ENCODE measurements around the gene HMGCL. TPM values are rescaled to one million over a fixed set of nuclear protein-coding genes. Genes with fewer than 3 reads are reported as not detected.
"Not testable (repeated sequence)": the region's sequence is repeated elsewhere in the genome, so short reads cannot be mapped to it uniquely, and the experiment has no call there.

Gene HMGCL
- total RNA-seq, 3 donors from 2014 or later, result 10.5 to 11.1 (median 11.0) TPM

DNA sequence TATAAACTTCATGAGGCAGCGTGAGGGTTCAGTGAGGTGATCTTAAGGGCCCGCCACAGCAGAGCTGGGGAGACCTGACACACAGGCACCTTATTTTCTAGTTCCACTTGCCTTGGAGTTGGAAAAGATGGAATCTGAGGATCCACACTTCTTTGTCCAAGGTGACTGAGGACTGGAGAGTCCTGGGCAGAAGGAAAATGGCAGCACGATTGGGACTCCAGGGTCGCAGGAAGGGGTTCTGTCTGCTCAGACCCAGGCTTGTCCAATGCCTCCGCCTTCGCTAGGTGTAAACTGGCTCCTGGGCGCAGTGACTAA, 26.0 kb downstream of the HMGCL start:
- H3K27me3 Mint-ChIP-seq (ENCODE audit: low read depth), result no peaks in the 10 kb centered on the region
- peaks cover 16% of the 10 kb centered on the region for H3K4me1 Mint-ChIP-seq (ENCODE audit: low read depth)
- H3K9me3 Mint-ChIP-seq, result no peaks in the 10 kb centered on the region

DNA sequence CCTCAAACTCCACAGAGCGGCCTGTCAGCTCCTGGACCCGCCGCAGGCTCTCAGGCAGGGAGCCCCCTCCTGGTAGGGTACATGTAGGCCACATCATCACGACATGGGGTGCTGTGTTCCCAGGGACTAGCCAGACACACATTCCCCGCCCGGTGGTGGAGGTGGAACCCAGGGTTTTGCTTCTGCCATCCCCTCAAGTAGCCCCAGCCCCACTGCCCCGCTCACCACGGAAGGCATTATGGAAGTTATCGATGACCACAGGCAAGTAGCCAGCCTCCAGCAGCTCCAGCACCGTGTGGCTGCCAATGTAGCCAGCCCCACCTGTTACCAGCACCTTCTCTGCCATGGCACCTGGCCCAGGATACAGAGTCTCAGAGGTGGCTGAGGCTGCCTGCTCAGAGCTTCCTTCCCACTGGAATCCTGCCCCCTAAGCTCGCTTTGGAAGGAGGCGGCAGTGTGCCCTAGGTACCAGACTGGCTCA, 26.5 kb downstream of the HMGCL start:
- H3K36me3 Mint-ChIP-seq (ENCODE audit: insufficient read depth), result peaks cover 4% of the 10 kb centered on the region
- ATAC-seq (no peak), DNase-seq (no peak)
- H3K27me3 Mint-ChIP-seq (ENCODE audit: low read depth), result no peaks in the 10 kb centered on the region
- H3K4me1 Mint-ChIP-seq (ENCODE audit: low read depth), result peaks cover 16% of the 10 kb centered on the region
- H3K9me3 Mint-ChIP-seq, result no peaks in the 10 kb centered on the region
- H3K4me3 Mint-ChIP-seq, result peak overlapping the region; percentile 91

More for the DNA sequence above, 26.0 kb downstream of the HMGCL start:
- no peak for DNase-seq
- H3K36me3 Mint-ChIP-seq (ENCODE audit: insufficient read depth), result peaks cover 4% of the 10 kb centered on the region
- H3K4me3 Mint-ChIP-seq, result peak overlapping the region; percentile 91
- ATAC-seq, result no peak

DNA sequence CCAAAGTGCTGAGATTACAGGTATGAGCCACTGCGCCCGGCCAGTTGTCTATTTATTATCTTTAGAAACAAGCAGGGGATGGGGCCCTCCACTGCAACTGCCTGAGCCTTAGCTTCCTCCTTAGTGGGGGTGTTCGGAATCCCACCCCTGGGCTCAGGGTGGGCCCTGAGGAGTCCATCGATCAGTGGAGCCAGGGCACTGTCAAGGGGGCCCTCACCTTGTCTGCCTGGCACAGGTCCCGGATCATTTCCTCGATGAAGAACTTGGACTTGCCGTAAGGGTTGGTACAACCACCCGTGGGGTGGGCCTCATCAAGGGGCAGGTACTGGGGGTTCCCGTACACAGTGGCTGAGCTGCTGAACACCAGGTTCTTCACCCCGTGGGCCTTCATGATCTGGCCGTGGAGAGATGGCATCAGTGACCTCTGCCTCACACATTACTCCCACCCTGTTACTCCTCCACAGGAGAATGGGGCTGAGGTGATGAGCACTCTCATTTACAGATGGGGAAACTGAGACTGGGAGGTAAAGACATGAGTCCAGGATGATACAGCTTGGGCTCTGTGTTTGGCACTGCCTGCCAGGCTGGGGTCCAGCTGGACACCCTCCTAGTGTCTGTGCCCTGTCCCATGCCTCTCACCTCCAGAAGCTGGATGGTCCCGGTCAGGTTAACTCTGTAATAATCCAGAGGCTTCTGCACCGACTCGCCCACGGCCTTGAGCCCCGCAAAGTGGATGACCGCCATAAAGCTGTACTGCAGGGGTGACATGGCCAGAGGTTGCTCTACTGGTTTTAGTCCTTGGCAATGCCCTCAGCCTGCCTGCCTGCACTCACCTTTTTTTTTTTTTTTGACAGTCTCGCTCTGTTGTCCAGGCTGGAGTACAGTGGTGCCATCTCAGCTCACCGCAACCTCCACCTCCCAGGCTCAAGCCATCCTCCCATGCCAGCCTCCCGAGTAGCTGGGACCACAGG, 27.5 kb downstream of the HMGCL start:
- Mint-ChIP-seq H3K27me3 (ENCODE audit: low read depth) (no peaks in the 10 kb centered on the region), H3K4me1 (ENCODE audit: low read depth) (peaks cover 19% of the 10 kb centered on the region), H3K36me3 (ENCODE audit: insufficient read depth) (peaks cover 4% of the 10 kb centered on the region), H3K4me3 (no peak overlapping the region), H3K9me3 (no peaks in the 10 kb centered on the region)
- no peak for DNase-seq
- ATAC-seq, result no peak

DNA sequence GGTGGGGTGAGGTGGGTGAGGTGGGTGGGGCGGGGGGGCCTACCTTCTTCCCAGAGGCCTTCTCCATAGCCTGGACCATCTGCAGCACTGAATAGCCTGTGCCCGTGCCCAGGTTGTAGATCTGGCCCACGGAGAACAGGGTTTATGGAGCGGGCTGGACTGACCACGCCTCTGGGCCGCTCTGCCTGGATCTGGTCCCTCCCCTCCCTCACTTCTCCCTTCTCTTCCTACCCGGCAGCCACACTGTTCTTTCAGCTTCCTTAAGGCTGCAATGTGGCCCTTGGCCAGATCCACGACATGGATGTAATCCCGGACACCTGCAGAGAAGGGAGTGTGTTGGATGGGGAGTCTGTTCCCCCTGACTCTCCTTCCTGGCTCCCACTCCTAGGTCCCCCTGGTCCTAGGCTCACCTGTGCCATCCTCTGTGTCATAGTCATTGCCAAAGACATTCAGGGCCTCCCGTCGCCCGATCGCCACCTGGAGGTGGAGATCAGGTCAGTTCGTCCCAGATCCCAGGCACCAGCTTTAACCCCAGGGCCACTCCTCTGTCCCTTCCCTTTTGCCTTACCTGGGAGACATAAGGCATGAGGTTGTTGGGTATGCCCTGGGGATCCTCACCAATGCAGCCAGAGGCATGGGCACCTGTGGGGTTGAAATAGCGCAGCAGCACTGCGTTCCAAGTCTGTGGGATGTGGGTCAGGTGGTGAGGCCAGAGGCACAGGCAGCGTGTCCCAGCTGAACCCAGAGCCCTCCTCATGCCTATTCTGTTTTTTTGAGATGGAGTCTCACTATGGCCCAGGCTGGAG, 28.6 kb downstream of the HMGCL start:
- Mint-ChIP-seq H3K9me3 (no peaks in the 10 kb centered on the region), H3K27me3 (ENCODE audit: low read depth) (no peaks in the 10 kb centered on the region), H3K36me3 (ENCODE audit: insufficient read depth) (peaks cover 4% of the 10 kb centered on the region), H3K4me1 (ENCODE audit: low read depth) (peaks cover 23% of the 10 kb centered on the region), H3K4me3 (no peak overlapping the region)
- ATAC-seq (no peak), DNase-seq (no peak)

DNA sequence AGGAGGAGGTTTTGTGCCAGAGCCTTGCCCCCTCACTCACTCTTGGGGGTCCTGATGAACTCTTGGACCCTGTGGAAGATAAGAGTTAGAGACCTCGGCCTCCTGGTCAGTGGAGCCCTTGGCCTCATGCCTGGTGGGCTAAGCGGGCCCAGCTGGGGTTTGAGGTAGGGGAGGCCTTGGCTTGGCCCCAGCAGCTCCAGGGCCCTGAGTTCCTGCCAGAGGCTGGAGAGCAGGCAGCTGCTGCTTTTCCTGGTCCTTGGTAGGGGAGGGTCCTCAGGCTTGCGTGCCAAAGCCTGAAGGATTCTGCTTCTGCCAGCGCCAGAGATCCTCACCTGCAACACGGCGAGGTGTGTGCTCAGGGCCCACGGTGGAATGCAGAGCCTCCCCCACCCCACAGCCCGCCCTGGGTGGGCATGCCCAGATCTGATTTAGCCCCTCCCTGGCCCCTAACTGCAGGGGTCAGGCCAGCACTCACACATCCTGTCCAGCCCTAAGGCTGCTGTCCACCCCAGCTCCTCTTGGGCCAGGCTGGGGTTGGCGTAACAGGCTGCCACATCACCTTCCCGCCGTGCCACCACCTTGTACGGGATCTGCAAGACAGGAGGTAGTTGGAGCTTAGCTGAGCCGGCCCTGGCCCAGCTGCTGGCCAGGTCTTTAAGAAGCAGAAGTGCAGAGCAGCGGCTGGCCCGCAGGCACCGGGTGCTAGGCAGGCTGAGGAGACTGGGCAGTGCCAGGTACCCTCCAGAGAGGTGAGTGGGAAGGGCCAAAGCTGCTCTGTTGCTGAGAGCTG, 29.4 kb downstream of the HMGCL start:
- no peaks in the 10 kb centered on the region for H3K27me3 Mint-ChIP-seq (ENCODE audit: low read depth)
- peaks cover 4% of the 10 kb centered on the region for H3K36me3 Mint-ChIP-seq (ENCODE audit: insufficient read depth)
- H3K4me1 Mint-ChIP-seq (ENCODE audit: low read depth), result peaks cover 24% of the 10 kb centered on the region
- no peaks in the 10 kb centered on the region for H3K9me3 Mint-ChIP-seq
- ATAC-seq (no peak), DNase-seq (no peak)
- no peak overlapping the region for H3K4me3 Mint-ChIP-seq

DNA sequence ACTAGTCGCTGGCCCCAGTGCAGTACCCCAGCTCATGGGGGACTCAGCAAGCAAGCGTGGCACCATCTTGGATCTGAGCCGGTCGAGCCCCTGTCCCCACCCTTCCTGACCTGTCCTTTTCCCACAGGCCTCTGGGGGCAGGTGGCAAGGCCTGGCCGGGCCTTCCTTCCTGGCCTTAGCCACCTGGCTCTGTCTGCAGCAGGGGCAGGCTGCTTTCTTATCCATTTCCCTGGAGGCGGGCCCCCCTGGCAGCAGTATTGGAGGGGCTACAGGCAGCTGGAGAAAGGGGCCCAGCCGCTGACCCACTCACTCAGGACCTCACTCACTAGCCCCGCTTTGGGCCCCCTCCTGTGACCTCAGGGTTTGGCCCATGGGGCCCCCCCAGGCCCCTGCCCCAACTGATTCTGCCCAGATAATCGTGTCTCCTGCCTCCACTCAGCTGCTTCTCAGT, 30.5 kb downstream of the HMGCL start:
- H3K4me1 Mint-ChIP-seq (ENCODE audit: low read depth), result peaks cover 31% of the 10 kb centered on the region
- not testable (repeated sequence) for DNase-seq; ATAC-seq; H3K27me3 Mint-ChIP-seq (ENCODE audit: low read depth); H3K36me3 Mint-ChIP-seq (ENCODE audit: insufficient read depth); H3K9me3 Mint-ChIP-seq; H3K4me3 Mint-ChIP-seq

DNA sequence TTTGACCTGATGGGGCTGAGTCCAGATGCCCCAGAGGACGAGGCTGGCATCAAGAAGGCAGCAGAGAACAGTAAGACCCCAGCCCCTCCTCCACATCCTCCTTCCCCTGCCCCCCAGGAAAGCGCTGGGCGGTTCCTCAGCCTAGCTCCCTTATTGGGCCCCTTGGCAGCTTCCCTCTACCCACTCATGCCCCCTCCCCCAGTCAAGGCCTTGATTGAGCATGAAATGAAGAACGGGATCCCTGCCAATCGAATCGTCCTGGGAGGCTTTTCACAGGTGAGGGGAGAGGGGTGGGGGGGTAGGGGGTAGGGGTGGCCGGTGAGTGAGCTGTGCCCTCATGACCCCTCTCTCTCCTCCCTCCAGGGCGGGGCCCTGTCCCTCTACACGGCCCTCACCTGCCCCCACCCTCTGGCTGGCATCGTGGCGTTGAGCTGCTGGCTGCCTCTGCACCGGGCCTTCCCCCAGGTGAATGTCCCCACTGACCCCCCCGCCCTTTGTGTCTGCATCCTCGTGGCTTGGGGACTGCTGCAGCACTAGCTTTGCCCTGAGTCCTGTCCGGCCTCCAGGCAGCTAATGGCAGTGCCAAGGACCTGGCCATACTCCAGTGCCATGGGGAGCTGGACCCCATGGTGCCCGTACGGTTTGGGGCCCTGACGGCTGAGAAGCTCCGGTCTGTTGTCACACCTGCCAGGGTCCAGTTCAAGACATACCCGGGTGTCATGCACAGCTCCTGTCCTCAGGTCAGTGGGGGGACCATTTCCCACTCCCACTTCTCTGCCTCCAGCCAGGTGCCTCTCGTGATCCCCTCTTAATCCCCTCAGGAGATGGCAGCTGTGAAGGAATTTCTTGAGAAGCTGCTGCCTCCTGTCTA, 31.1 kb downstream of the HMGCL start:
- DNase-seq (no peak), ATAC-seq (no peak)
- no peak overlapping the region for H3K4me3 Mint-ChIP-seq
- H3K9me3 Mint-ChIP-seq, result no peaks in the 10 kb centered on the region
- H3K27me3 Mint-ChIP-seq (ENCODE audit: low read depth), result no peaks in the 10 kb centered on the region
- peaks cover 4% of the 10 kb centered on the region for H3K36me3 Mint-ChIP-seq (ENCODE audit: insufficient read depth)
- H3K4me1 Mint-ChIP-seq (ENCODE audit: low read depth), result peaks cover 25% of the 10 kb centered on the region

DNA sequence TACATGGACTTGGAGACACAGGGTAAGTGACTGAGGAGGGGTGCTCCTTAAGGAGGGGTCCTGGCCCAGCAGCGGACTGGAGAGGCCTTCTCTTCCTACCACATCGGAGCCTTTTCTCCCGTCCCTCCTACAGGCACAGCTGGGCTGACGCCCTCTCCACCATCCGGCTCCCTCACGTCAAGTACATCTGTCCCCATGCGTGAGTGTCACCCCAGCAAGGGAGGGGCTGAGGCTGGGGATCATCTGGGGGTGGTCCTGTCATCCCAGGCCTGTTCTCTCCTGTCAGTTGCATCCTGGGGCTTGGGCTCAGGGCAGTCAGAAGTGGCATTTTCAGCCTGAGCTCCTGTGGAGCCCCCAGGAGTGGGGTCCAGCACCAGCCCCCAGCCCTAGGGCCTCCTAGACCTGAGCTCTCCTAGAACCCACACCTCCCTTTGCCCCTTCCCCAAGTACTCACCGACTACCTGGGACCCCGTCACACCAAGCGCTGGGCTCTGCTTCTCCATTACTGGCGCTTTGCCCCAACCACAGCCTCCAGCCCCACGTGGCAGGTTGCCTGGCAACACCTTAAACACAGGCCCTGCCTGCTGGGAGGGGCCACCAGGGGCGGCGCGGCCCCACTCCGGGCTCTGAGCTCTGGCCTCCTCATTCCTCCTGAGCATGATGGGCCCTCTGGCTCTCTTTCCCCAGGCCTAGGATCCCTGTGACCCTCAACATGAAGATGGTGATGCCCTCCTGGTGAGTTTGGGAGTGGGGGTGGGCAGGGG, 32.0 kb downstream of the HMGCL start:
- ATAC-seq (no peak), DNase-seq (no peak)
- Mint-ChIP-seq H3K36me3 (ENCODE audit: insufficient read depth) (peaks cover 4% of the 10 kb centered on the region), H3K4me1 (ENCODE audit: low read depth) (peaks cover 22% of the 10 kb centered on the region), H3K4me3 (peak overlapping the region; percentile 31), H3K9me3 (no peaks in the 10 kb centered on the region), H3K27me3 (ENCODE audit: low read depth) (no peaks in the 10 kb centered on the region)

DNA sequence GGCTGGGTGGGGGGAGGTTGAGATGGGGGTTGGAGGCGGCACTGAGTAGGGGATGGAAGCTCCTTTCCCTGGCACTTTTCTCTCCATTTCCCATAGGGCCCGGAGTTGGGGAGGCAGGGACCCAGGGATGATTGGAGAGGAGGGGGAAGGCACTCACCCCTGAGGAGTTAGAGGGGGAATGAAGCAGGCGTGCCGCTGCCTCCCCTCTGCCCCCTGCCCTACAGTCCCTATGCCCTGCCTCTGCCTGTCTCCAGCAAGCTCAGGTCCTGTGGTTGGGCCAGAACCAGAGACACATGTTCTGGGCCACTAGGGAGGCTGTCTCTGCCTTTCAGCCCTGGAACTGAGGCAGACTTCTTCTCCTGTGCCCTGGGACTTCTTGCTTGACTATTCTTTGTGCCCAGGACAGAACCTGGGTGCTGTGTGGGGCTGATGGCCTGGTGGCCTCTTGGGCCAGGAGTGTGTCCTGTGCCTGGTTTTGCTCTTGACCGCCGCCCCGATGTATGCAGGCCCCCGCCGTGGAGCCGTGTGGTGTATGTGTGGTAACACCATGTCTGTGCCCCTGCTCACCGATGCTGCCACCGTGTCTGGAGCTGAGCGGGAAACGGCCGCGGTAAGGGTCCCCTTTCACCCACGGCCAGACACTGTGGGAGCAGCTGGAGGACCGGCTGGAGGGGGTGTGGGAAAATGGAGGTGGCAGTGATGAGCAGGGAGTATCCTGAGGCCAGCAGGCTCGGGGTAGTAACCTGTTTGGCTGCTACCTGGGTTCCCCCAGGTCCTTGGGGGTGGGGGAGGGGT, 32.9 kb downstream of the HMGCL start:
- Mint-ChIP-seq H3K27me3 (ENCODE audit: low read depth) (no peaks in the 10 kb centered on the region), H3K4me1 (ENCODE audit: low read depth) (peaks cover 22% of the 10 kb centered on the region), H3K4me3 (peak overlapping the region; percentile 96), H3K9me3 (no peaks in the 10 kb centered on the region), H3K36me3 (ENCODE audit: insufficient read depth) (peaks cover 12% of the 10 kb centered on the region)
- DNase-seq, result no peak
- no peak for ATAC-seq

DNA sequence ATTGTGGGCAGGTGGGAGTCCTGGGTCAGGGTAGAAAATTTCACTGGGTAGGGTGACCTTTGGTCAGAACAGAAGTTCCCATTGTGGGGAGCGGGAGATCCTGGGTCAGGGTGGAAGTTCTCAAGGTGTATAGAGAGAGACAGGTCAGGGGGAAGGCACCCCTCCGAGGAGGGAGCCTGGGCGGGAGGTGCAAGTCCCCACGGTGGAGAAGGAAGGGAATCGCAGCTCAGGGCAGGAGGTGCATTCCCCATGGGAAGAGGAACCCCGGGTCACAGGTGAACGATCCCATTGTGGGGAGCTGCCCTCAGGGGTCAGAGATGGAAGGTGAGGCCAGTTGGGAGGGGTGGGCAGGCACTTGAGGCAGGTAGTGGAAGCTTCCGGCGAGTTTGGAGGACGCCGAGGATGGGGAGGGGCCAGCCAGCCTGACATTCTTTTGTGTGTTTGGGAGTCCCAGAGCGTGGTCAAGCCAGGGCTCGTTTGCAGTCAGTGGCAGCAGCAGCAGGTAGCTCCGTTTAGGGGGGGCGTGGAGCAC, 33.6 kb downstream of the HMGCL start:
- Mint-ChIP-seq H3K36me3 (ENCODE audit: insufficient read depth) (peaks cover 16% of the 10 kb centered on the region), H3K4me1 (ENCODE audit: low read depth) (peaks cover 22% of the 10 kb centered on the region), H3K27me3 (ENCODE audit: low read depth) (no peaks in the 10 kb centered on the region), H3K9me3 (no peaks in the 10 kb centered on the region), H3K4me3 (peak overlapping the region; percentile 96)
- ATAC-seq (peak; percentile 32 to 41), DNase-seq (no peak)

DNA sequence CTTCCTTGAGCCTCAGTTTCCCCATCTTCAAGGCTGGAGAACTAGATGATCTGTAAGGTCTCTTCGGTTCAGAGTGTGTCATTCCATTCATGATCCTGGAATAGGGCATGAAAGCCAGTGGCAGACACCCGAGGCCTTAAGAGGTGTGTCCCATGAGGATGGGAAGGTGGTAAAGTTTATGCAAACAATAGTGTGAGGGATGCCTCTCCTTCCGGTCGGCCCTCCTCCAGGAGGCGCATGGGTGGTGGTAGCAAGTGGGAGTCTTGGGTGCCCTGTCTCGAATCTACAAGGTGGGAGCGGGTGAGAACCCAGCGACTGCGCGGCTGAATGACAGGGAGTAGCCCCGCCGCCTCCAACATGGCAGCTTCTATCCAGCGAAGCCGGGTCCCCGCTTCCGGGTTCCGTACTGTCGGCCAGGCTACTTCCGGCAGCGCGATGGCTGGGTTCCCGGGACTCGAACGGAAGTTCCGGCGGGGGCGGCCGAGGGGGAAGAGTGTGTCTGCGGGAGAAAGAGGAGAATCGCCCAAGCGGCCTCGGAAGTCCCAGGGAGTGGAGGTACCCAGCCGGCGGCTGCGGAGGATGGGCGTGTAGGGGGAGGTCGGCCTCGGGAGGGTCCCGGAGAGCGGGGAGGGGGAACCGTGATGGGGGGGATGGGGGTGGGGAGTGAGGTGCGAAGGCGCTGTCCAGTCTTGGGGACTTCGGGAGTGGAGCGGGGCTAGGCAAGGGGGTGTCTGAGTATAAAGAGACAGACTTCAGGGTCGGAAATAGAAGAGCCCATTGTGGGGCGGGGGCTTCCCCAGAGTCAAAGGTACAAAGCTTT, 34.3 kb downstream of the HMGCL start, which contains the start of gene LYPLA2:
Gene LYPLA2, plus strand, starts transcription at position 450 of the 820 bp plus-strand sequence. CDS start 1,538 bp downstream, outside the sequence.
- Mint-ChIP-seq H3K36me3 (ENCODE audit: insufficient read depth) (peaks cover 20% of the 10 kb centered on the region), H3K4me1 (ENCODE audit: low read depth) (peaks cover 22% of the 10 kb centered on the region), H3K4me3 (peak within 1 kb of the TSS; percentile 96), H3K9me3 (no peaks in the 10 kb centered on the region), H3K27me3 (ENCODE audit: low read depth) (no peaks in the 10 kb centered on the region)
- peak; percentile 76 for DNase-seq
- peak; percentile 96 for ATAC-seq

All from activated T-cell treated with anti-CD3 and anti-CD28 coated beads, Interleukin-2, amount 50 U/mL, for 4 hours (primary cell).